ENCODE measurements around the gene ROBO1. TPM values are rescaled to one million over a fixed set of nuclear protein-coding genes. Genes with fewer than 3 reads are reported as not detected.
A peak's percentile ranks its signal among the peaks of the same experiment; 100 is the strongest.

Gene ROBO1
- total RNA-seq, 1 donor from 2014 or later = 71.7 TPM

- DNase-seq (ENCODE audit: low read depth) (peak; percentile 82), FAIRE-seq (peak; percentile 20)
- H4K20me1 ChIP-seq (ENCODE audit: insufficient read depth, low read length) = no peaks in the 10 kb centered on the region
- no peak overlapping the region for H3K4me3 ChIP-seq (ENCODE audit: insufficient read depth, low read depth, low read length)
- no peak overlapping the region for H2AFZ ChIP-seq (ENCODE audit: low read depth, low read length)
- no peaks in the 10 kb centered on the region for H3K9me3 Mint-ChIP-seq (ENCODE audit: unreplicated experiment)
- no peaks in the 10 kb centered on the region for H3K27me3 ChIP-seq (ENCODE audit: insufficient read depth, low read length)
- no peaks in the 10 kb centered on the region for H3K79me2 ChIP-seq (ENCODE audit: insufficient read depth, low read length)
- H3K4me1 ChIP-seq (ENCODE audit: insufficient read depth, low read length) = peaks cover 10% of the 10 kb centered on the region
- no peaks in the 10 kb centered on the region for H3K9me3 ChIP-seq (ENCODE audit: insufficient read depth, low read depth, low read length)
- no peaks in the 10 kb centered on the region for H3K36me3 ChIP-seq (ENCODE audit: insufficient read depth, low read length)
- peak overlapping the region; percentile 68 for H3K27ac ChIP-seq (ENCODE audit: low read depth, low read length)
- peak overlapping the region; percentile 62 for H3K27ac Mint-ChIP-seq (ENCODE audit: unreplicated experiment)
- peak overlapping the region; percentile 45 for H3K9ac ChIP-seq (ENCODE audit: low read length)
- no peak overlapping the region for H3K4me3 Mint-ChIP-seq (ENCODE audit: unreplicated experiment)
- TF ChIP-seq, protein P1, sequence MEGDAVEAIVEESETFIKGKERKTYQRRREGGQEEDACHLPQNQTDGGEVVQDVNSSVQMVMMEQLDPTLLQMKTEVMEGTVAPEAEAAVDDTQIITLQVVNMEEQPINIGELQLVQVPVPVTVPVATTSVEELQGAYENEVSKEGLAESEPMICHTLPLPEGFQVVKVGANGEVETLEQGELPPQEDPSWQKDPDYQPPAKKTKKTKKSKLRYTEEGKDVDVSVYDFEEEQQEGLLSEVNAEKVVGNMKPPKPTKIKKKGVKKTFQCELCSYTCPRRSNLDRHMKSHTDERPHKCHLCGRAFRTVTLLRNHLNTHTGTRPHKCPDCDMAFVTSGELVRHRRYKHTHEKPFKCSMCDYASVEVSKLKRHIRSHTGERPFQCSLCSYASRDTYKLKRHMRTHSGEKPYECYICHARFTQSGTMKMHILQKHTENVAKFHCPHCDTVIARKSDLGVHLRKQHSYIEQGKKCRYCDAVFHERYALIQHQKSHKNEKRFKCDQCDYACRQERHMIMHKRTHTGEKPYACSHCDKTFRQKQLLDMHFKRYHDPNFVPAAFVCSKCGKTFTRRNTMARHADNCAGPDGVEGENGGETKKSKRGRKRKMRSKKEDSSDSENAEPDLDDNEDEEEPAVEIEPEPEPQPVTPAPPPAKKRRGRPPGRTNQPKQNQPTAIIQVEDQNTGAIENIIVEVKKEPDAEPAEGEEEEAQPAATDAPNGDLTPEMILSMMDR (IDR thresholded peaks at IDR 0.05; ENCODE audit: insufficient read depth, low read depth, low read length) = no peak
- TF ChIP-seq EZH2 (IDR thresholded peaks at IDR 0.05; ENCODE audit: insufficient read depth, low read length) = no peak
- peaks cover 23% of the 10 kb centered on the region for H3K4me1 Mint-ChIP-seq (ENCODE audit: low read depth, unreplicated experiment)
- H3K4me2 ChIP-seq (ENCODE audit: low read length) = peak overlapping the region; percentile 70
- H3K27me3 Mint-ChIP-seq (ENCODE audit: low read depth, unreplicated experiment) = no peaks in the 10 kb centered on the region
- no peaks in the 10 kb centered on the region for H3K36me3 Mint-ChIP-seq (ENCODE audit: low read depth, unreplicated experiment)
These were observed 900.1 kb downstream of the ROBO1 start for GRCh38 chr3:78867409-78868372.

DNA sequence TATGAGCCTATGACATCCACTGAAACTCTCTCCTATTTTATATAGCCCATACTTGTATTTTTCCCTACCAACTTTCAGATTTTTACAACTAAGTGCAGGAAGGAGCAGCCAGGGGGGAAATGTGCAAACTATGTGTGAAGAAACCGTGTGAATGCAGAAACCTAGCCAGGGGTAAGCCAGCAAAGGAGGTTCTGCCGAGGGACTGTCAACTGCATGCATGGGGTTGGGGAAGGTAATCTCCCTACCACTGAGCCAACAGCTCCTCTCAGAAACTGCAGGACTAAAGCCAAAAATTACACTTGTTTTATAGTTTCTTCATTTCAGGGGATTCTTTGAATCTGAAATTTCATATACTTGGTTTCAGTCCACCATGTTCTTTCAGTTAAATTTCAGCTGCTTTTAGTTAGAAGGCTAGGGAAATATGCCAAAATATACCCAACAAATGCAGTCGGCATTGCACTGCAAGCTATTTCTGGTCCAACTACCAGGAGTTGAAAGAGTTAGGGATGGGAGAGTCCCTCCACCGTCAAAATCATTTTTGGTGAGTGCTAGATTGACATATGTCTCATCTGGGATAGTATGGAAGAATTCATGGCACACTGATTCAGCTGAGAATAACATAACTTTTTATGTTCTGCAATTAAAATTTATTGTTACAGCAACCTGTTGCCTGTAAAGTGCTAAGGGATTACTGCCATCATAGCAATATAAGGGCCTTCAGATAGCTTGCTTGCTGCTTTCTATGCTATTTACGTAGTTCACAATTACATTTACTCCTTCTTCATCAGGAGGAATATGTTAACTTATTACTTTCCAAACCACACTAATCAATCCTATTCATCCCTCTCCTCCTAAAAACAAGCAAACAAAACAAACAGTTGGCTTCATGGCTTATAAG is 904.2 kb downstream of the ROBO1 start:
- Histone ChIP-seq H4K20me1 (ENCODE audit: insufficient read depth, low read length) (no peaks in the 10 kb centered on the region), H3K4me1 (ENCODE audit: insufficient read depth, low read length) (peaks cover 4% of the 10 kb centered on the region), H3K4me2 (ENCODE audit: low read length) (no peak overlapping the region), H2AFZ (ENCODE audit: low read depth, low read length) (no peak overlapping the region), H3K27me3 (ENCODE audit: insufficient read depth, low read length) (no peaks in the 10 kb centered on the region), H3K9me3 (ENCODE audit: insufficient read depth, low read depth, low read length) (no peaks in the 10 kb centered on the region), H3K79me2 (ENCODE audit: insufficient read depth, low read length) (no peaks in the 10 kb centered on the region), H3K27ac (ENCODE audit: low read depth, low read length) (no peak overlapping the region), H3K4me3 (ENCODE audit: insufficient read depth, low read depth, low read length) (no peak overlapping the region), H3K36me3 (ENCODE audit: insufficient read depth, low read length) (no peaks in the 10 kb centered on the region), H3K9ac (ENCODE audit: low read length) (no peak overlapping the region)
- H3K9me3 Mint-ChIP-seq (ENCODE audit: unreplicated experiment) = no peaks in the 10 kb centered on the region
- DNase-seq (ENCODE audit: low read depth) (no peak), FAIRE-seq (no peak)
- H3K27ac Mint-ChIP-seq (ENCODE audit: unreplicated experiment) = no peak overlapping the region
- no peaks in the 10 kb centered on the region for H3K36me3 Mint-ChIP-seq (ENCODE audit: low read depth, unreplicated experiment)
- H3K27me3 Mint-ChIP-seq (ENCODE audit: low read depth, unreplicated experiment) = no peaks in the 10 kb centered on the region
- TF ChIP-seq, protein P1 (IDR thresholded peaks at IDR 0.05; ENCODE audit: insufficient read depth, low read depth, low read length) = no peak
- no peak for TF ChIP-seq EZH2 (IDR thresholded peaks at IDR 0.05; ENCODE audit: insufficient read depth, low read length)
- H3K4me3 Mint-ChIP-seq (ENCODE audit: unreplicated experiment) = no peak overlapping the region
- peaks cover 17% of the 10 kb centered on the region for H3K4me1 Mint-ChIP-seq (ENCODE audit: low read depth, unreplicated experiment)
